K562 (cell line): ENCODE measurements around the gene OR56B1.
"Not testable (repeated sequence)": the region's sequence is repeated elsewhere in the genome, so short reads cannot be mapped to it uniquely, and the experiment has no call there.

ENCODE experiments used
- ARID2 ChIP-seq: fragments of 450-650 bp; IDR thresholded peaks from 2 replicates; pipeline ENCODE4 v1.6.1; 2017; ENCODE audit warnings: antibody characterized with exemption, mild to moderate bottlenecking
- FOSL1 ChIP-seq: fragments of 200-800 bp; sonication (Bioruptor generic); conservative IDR thresholded peaks from 2 replicates; pipeline ENCODE4 v1.6.1; 2016; ENCODE audit warnings: missing genetic modification characterization, missing compliant biosample characterization
- FOXJ3 ChIP-seq: sonication (generic); formaldehyde crosslinking; IDR thresholded peaks from 2 replicates; pipeline ENCODE4 v1.4.0; 2020; ENCODE audit warnings: mild to moderate bottlenecking, missing genetic modification reagents
- FOXM1 ChIP-seq, 2 experiments: fragments of 450-650 bp in 1 of 2; sonication (generic) in 1 of 2; formaldehyde crosslinking in 1 of 2; IDR thresholded peaks; 2 replicates each; pipeline versions ENCODE4 v1.6.1 to v1.9.0; 2017 to 2022; ENCODE audit warnings: low read depth in 2 of 2, mild to moderate bottlenecking in 2 of 2, missing genetic modification reagents in 1 of 2, moderate library complexity in 1 of 2
- NELFE ChIP-seq: IDR thresholded peaks from 2 replicates; pipeline ENCODE4 v1.6.1; 2011; ENCODE audit warnings: mild to moderate bottlenecking; ENCODE audit not compliant: insufficient read depth, insufficient read length
- NFYB ChIP-seq: IDR thresholded peaks from 2 replicates; pipeline ENCODE4 v1.6.1; 2011; ENCODE audit warnings: mild to moderate bottlenecking, moderate library complexity; ENCODE audit not compliant: insufficient read length; ENCODE audit errors: extremely low read depth
- PURB ChIP-seq: sonication (generic); formaldehyde crosslinking; IDR thresholded peaks from 2 replicates; pipeline ENCODE4 v1.9.0; 2021; ENCODE audit warnings: low read depth, mild to moderate bottlenecking, missing genetic modification reagents
- TBP ChIP-seq: optimal IDR thresholded peaks from 2 replicates; pipeline ENCODE3; 2011; ENCODE audit warnings: low read depth, low read length, improper control_type of control experiment
- ZNF121 ChIP-seq: sonication (generic); formaldehyde crosslinking; conservative IDR thresholded peaks from 2 replicates; pipeline ENCODE4 v1.8.0; 2022; ENCODE audit warnings: missing genetic modification reagents
- TF ChIP-seq, protein P1 (sequence below), 3 experiments: IDR thresholded peaks in 2 of 3; conservative IDR thresholded peaks in 1 of 3; 2 replicates each; pipeline ENCODE4 v1.5.1; 2011 to 2012; ENCODE audit warnings: low read length in 3 of 3, mild to moderate bottlenecking in 3 of 3, control low read depth in 2 of 3, improper control_type of control experiment in 1 of 3, inconsistent platforms in 1 of 3, low read depth in 1 of 3, mixed read lengths in 1 of 3, moderate library complexity in 1 of 3; ENCODE audit not compliant: insufficient read depth in 2 of 3
- TF ChIP-seq, protein P2 (sequence below): fragments of 250-450 bp; sonication (Bioruptor Pico); IDR thresholded peaks from 2 replicates; pipeline ENCODE4 v1.6.1; 2021; ENCODE audit warnings: mild to moderate bottlenecking
- TF ChIP-seq, protein P3 (sequence below): fragments of 450-650 bp; IDR thresholded peaks from 2 replicates; pipeline ENCODE4 v1.6.1; 2016; ENCODE audit warnings: low read depth
- TF ChIP-seq, protein P4 (sequence below): fragments of 150-350 bp; conservative IDR thresholded peaks from 2 replicates; pipeline ENCODE4 v1.6.1; 2014; ENCODE audit warnings: low read length
- TF ChIP-seq, protein P5 (sequence below): sonication (generic); formaldehyde crosslinking; IDR thresholded peaks from 2 replicates; pipeline ENCODE4 v1.8.0; 2022; ENCODE audit warnings: missing genetic modification reagents, mild to moderate bottlenecking, borderline replicate concordance

DNA sequence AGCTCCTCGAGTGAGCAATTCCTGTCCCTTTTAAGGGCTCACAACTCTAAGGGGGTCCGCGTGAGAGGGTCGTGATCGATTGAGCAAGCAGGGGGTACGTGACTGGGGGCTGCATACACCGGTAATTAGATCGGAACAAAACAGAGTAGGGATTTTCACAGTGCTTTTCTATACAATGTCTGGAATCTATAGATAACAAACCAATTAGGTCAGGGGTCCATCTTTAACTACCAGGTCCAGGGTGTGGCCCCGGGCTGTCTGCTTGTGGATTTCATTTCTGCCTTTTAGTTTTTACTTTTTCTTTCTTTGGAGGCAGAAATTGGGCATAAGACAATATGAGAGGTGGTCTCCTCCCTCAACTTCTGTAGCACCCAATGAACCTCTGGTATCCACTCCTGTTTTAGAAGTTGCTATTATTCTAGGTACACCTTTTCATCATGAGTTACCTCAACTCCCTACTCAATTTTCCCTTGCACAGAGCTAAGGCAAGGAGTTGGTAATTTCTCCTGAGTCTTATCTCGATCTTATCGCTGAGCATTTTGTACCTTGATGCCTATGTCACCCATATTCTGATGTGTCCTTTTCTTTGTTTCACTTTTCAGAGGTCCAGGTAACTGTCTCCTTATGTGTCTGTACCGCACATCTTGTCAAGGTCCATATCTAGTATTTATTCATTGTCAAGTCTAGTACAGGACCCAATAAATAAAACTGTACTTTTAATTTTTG is 44.8 kb upstream of the OR56B1 start:
- not testable (repeated sequence) for TF ChIP-seq FOXJ3; NFYB; TBP; NELFE; FOSL1; PURB (CRISPR knock-in tag); ARID2; FOXM1 (IDR thresholded peaks at IDR 0.05; ENCODE audit: low read depth); FOXM1 (CRISPR knock-in tag; IDR thresholded peaks at IDR 0.05; ENCODE audit: low read depth); ZNF121 (CRISPR knock-in tag)
- TF ChIP-seq, protein P1, sequence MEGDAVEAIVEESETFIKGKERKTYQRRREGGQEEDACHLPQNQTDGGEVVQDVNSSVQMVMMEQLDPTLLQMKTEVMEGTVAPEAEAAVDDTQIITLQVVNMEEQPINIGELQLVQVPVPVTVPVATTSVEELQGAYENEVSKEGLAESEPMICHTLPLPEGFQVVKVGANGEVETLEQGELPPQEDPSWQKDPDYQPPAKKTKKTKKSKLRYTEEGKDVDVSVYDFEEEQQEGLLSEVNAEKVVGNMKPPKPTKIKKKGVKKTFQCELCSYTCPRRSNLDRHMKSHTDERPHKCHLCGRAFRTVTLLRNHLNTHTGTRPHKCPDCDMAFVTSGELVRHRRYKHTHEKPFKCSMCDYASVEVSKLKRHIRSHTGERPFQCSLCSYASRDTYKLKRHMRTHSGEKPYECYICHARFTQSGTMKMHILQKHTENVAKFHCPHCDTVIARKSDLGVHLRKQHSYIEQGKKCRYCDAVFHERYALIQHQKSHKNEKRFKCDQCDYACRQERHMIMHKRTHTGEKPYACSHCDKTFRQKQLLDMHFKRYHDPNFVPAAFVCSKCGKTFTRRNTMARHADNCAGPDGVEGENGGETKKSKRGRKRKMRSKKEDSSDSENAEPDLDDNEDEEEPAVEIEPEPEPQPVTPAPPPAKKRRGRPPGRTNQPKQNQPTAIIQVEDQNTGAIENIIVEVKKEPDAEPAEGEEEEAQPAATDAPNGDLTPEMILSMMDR (IDR thresholded peaks at IDR 0.05 in 2 of 3, conservative IDR thresholded peaks at IDR 0.05 in 1 of 3; ENCODE audit: insufficient read depth in 2 of 3, low read depth in 1 of 3, low read length in 3 of 3), result not testable (repeated sequence)
- TF ChIP-seq, protein P2, sequence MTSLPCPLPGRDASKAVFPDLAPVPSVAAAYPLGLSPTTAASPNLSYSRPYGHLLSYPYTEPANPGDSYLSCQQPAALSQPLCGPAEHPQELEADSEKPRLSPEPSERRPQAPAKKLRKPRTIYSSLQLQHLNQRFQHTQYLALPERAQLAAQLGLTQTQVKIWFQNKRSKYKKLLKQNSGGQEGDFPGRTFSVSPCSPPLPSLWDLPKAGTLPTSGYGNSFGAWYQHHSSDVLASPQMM, result not testable (repeated sequence)
- TF ChIP-seq, protein P3, sequence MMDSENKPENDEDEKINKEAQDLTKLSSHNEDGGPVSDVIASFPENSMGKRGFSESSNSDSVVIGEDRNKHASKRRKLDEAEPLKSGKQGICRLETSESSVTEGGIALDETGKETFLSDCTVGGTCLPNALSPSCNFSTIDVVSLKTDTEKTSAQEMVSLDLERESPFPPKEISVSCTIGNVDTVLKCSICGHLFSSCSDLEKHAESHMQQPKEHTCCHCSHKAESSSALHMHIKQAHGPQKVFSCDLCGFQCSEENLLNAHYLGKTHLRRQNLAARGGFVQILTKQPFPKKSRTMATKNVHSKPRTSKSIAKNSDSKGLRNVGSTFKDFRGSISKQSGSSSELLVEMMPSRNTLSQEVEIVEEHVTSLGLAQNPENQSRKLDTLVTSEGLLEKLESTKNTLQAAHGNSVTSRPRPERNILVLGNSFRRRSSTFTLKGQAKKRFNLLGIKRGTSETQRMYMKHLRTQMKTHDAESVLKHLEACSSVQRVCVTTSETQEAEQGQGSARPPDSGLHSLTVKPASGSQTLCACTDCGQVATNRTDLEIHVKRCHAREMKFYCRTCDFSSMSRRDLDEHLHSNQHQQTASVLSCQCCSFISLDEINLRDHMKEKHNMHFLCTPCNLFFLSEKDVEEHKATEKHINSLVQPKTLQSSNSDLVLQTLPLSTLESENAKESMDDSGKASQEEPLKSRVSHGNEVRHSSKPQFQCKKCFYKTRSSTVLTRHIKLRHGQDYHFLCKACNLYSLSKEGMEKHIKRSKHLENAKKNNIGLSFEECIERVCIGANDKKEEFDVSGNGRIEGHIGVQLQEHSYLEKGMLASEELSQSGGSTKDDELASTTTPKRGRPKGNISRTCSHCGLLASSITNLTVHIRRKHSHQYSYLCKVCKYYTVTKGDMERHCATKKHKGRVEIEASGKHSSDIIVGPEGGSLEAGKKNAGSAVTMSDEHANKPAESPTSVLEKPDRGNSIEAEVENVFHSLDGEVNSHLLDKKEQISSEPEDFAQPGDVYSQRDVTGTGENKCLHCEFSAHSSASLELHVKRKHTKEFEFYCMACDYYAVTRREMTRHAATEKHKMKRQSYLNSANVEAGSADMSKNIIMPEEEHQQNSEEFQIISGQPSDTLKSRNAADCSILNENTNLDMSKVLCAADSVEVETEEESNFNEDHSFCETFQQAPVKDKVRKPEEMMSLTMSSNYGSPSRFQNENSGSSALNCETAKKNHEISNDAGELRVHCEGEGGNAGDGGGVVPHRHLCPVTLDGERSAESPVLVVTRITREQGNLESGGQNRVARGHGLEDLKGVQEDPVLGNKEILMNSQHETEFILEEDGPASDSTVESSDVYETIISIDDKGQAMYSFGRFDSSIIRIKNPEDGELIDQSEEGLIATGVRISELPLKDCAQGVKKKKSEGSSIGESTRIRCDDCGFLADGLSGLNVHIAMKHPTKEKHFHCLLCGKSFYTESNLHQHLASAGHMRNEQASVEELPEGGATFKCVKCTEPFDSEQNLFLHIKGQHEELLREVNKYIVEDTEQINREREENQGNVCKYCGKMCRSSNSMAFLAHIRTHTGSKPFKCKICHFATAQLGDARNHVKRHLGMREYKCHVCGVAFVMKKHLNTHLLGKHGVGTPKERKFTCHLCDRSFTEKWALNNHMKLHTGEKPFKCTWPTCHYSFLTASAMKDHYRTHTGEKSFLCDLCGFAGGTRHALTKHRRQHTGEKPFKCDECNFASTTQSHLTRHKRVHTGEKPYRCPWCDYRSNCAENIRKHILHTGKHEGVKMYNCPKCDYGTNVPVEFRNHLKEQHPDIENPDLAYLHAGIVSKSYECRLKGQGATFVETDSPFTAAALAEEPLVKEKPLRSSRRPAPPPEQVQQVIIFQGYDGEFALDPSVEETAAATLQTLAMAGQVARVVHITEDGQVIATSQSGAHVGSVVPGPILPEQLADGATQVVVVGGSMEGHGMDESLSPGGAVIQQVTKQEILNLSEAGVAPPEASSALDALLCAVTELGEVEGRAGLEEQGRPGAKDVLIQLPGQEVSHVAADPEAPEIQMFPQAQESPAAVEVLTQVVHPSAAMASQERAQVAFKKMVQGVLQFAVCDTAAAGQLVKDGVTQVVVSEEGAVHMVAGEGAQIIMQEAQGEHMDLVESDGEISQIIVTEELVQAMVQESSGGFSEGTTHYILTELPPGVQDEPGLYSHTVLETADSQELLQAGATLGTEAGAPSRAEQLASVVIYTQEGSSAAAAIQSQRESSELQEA, result not testable (repeated sequence)
- TF ChIP-seq, protein P4, sequence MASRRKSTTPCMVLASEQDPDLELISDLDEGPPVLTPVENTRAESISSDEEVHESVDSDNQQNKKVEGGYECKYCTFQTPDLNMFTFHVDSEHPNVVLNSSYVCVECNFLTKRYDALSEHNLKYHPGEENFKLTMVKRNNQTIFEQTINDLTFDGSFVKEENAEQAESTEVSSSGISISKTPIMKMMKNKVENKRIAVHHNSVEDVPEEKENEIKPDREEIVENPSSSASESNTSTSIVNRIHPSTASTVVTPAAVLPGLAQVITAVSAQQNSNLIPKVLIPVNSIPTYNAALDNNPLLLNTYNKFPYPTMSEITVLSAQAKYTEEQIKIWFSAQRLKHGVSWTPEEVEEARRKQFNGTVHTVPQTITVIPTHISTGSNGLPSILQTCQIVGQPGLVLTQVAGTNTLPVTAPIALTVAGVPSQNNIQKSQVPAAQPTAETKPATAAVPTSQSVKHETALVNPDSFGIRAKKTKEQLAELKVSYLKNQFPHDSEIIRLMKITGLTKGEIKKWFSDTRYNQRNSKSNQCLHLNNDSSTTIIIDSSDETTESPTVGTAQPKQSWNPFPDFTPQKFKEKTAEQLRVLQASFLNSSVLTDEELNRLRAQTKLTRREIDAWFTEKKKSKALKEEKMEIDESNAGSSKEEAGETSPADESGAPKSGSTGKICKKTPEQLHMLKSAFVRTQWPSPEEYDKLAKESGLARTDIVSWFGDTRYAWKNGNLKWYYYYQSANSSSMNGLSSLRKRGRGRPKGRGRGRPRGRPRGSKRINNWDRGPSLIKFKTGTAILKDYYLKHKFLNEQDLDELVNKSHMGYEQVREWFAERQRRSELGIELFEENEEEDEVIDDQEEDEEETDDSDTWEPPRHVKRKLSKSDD, result not testable (repeated sequence)
- TF ChIP-seq, protein P5, sequence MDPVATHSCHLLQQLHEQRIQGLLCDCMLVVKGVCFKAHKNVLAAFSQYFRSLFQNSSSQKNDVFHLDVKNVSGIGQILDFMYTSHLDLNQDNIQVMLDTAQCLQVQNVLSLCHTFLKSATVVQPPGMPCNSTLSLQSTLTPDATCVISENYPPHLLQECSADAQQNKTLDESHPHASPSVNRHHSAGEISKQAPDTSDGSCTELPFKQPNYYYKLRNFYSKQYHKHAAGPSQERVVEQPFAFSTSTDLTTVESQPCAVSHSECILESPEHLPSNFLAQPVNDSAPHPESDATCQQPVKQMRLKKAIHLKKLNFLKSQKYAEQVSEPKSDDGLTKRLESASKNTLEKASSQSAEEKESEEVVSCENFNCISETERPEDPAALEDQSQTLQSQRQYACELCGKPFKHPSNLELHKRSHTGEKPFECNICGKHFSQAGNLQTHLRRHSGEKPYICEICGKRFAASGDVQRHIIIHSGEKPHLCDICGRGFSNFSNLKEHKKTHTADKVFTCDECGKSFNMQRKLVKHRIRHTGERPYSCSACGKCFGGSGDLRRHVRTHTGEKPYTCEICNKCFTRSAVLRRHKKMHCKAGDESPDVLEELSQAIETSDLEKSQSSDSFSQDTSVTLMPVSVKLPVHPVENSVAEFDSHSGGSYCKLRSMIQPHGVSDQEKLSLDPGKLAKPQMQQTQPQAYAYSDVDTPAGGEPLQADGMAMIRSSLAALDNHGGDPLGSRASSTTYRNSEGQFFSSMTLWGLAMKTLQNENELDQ (CRISPR knock-in tag), result not testable (repeated sequence)
